Esophagus muscularis mucosa (tissue), 4 donors: ENCODE measurements around the gene YWHAE. TPM values are rescaled to one million over a fixed set of nuclear protein-coding genes. Genes with fewer than 3 reads are reported as not detected.

Experiments
- DNase-seq: peaks from one replicate; pipeline ENCODE4 v3.0.0-alpha.2; 2017; ENCODE audit errors: extremely low spot score
- H3K27ac ChIP-seq, 4 donors: fragments of 200-600 bp; sonication (generic); replicated peaks in 1 of 4; 1 replicate in 3 of 4; 2 replicates in 1 of 4; pipeline ENCODE4 v1.5.1; 2016 to 2019; ENCODE audit warnings: mild to moderate bottlenecking in 1 of 4
- H3K27me3 ChIP-seq, 4 donors: fragments of 200-600 bp; sonication (generic); one replicate each; pipeline versions ENCODE4 v1.5.1 to v1.6.0; 2016 to 2019
- H3K36me3 ChIP-seq, 4 donors: fragments of 200-600 bp; sonication (generic); one replicate each; pipeline ENCODE4 v1.5.1; 2016 to 2019
- H3K4me1 ChIP-seq, 4 donors: fragments of 200-600 bp; sonication (generic); one replicate each; pipeline ENCODE4 v1.5.1; 2016 to 2019
- H3K4me3 ChIP-seq, 4 donors: fragments of 200-600 bp; sonication (generic); 1 replicate in 2 of 4; 2 replicates in 2 of 4; pipeline ENCODE4 v1.5.1; 2016 to 2019; ENCODE audit warnings: mild to moderate bottlenecking in 4 of 4, moderate library complexity in 1 of 4
- H3K9me3 ChIP-seq, 4 donors: fragments of 200-600 bp; sonication (generic); 1 replicate in 3 of 4; 2 replicates in 1 of 4; pipeline ENCODE4 v1.5.1; 2016 to 2019
- CTCF ChIP-seq, 3 experiments: fragments of 200-600 bp in 2 of 3; fragments of 450-650 bp in 1 of 3; sonication (generic) in 2 of 3; IDR thresholded peaks; one replicate each; pipeline ENCODE4 v1.5.1; 2017 to 2019; ENCODE audit warnings: antibody characterized with exemption in 3 of 3, mild to moderate bottlenecking in 2 of 3, moderate library complexity in 1 of 3
- EP300 ChIP-seq: sonication (generic); formaldehyde crosslinking; IDR thresholded peaks from one replicate; pipeline ENCODE4 v1.6.1; 2017; ENCODE audit warnings: antibody characterized with exemption
- POLR2A ChIP-seq: fragments of 450-650 bp; IDR thresholded peaks from one replicate; pipeline ENCODE4 v1.6.1; 2017; ENCODE audit warnings: antibody characterized with exemption, moderate library complexity, mild to moderate bottlenecking, low read depth
- POLR2AphosphoS5 ChIP-seq, 2 donors: sonication (generic); formaldehyde crosslinking; IDR thresholded peaks; one replicate each; pipeline ENCODE4 v1.6.1; 2017; ENCODE audit warnings: antibody characterized with exemption in 2 of 2
- WGBS: methylation state at CpG from one replicate; pipeline ENCODE4 v1.1.5; 2018; 5-methylcytosine and 5-hydroxymethylcytosine counted together
- intact Hi-C: fragments of 100-400 bp; cut with DNase I; formaldehyde crosslinking; loops from one replicate; pipeline ENCODE4 v1.15.1; 2023
- total RNA-seq, 4 donors: library from RNA; depleted of rRNA; stranded (reverse); fragments of >200 nt; gene quantifications; one replicate each; pipeline versions ENCODE4 v1.1.0 to v1.2.1, GENCODE V29; 2016

The YWHAE gene
- total RNA-seq, 4 donors from 2014 or later: 329 to 408 (median 364) TPM

GRCh38 chr17:1331708-1332107, 68.3 kb downstream of the YWHAE start:
- H3K4me1 ChIP-seq: peaks cover 5 to 10% (median 9%) of the 10 kb centered on the region in 4 donors
- 83% methylated on average over 8 of the region's 8 CpGs for WGBS
- DNase-seq: no peak
- no peak overlapping the region for H3K4me3 ChIP-seq
- H3K27me3 ChIP-seq: no peaks in the 10 kb centered on the region
- no peaks in the 10 kb centered on the region for H3K36me3 ChIP-seq
- no peak overlapping the region for H3K27ac ChIP-seq
- TF ChIP-seq CTCF (IDR thresholded peaks at IDR 0.05): no peak
- no peak for TF ChIP-seq POLR2A
- no peak for TF ChIP-seq EP300
- TF ChIP-seq POLR2AphosphoS5 (IDR thresholded peaks at IDR 0.05): no peak
- no peaks in the 10 kb centered on the region for H3K9me3 ChIP-seq
- intact Hi-C loops: loop anchor here (2.0 to 5.0 kb wide), 2 partner anchors 54 to 73 kb away; partner anchors contain the start of gene TRARG1

- DNase-seq: no peak
- Histone ChIP-seq H3K27ac (no peak overlapping the region), H3K4me3 (no peak overlapping the region), H3K27me3 (no peaks in the 10 kb centered on the region), H3K36me3 (no peaks in the 10 kb centered on the region), H3K4me1 (peaks cover 5 to 10% (median 9%) of the 10 kb centered on the region in 4 donors), H3K9me3 (no peaks in the 10 kb centered on the region)
- WGBS: 78% methylated on average over 10 of the region's 12 CpGs
- intact Hi-C loops: loop anchor here (5.0 kb wide), 1 partner anchor 53 kb away; the partner anchor contains the start of gene TRARG1
- TF ChIP-seq POLR2AphosphoS5 (IDR thresholded peaks at IDR 0.05) (no peak), CTCF (IDR thresholded peaks at IDR 0.05) (no peak), POLR2A (no peak), EP300 (no peak)
Measured at GRCh38 chr17:1329745-1330343, 70.2 kb downstream of the YWHAE start.

GRCh38 chr17:1328437-1328836, 71.6 kb downstream of the YWHAE start:
- Histone ChIP-seq H3K4me1 (peaks cover 5 to 10% (median 9%) of the 10 kb centered on the region in 4 donors), H3K27ac (no peak overlapping the region), H3K9me3 (no peaks in the 10 kb centered on the region), H3K27me3 (no peaks in the 10 kb centered on the region), H3K36me3 (no peaks in the 10 kb centered on the region), H3K4me3 (no peak overlapping the region)
- intact Hi-C loops: no loop called here
- DNase-seq: no peak
- TF ChIP-seq POLR2AphosphoS5 (IDR thresholded peaks at IDR 0.05): no peak
- TF ChIP-seq EP300: no peak
- 59% methylated on average over 4 of the region's 7 CpGs for WGBS

- no peak overlapping the region for H3K27ac ChIP-seq
- no peaks in the 10 kb centered on the region for H3K36me3 ChIP-seq
- intact Hi-C loops: no loop called here
- DNase-seq: no peak
- TF ChIP-seq POLR2A (no peak), EP300 (no peak), POLR2AphosphoS5 (IDR thresholded peaks at IDR 0.05) (no peak), CTCF (IDR thresholded peaks at IDR 0.05) (no peak)
- no peaks in the 10 kb centered on the region for H3K27me3 ChIP-seq
- H3K4me3 ChIP-seq: no peak overlapping the region
- H3K4me1 ChIP-seq: no peaks in the 10 kb centered on the region
- no peaks in the 10 kb centered on the region for H3K9me3 ChIP-seq
- WGBS: 84% methylated on average over 12 of the region's 12 CpGs
Measured at GRCh38 chr17:1325766-1326165, 74.3 kb downstream of the YWHAE start.

GRCh38 chr17:1324201-1324771, 75.7 kb downstream of the YWHAE start:
- Histone ChIP-seq H3K4me1 (peaks cover 0 to under 1% (median 0%) of the 10 kb centered on the region in 4 donors), H3K27me3 (no peaks in the 10 kb centered on the region), H3K27ac (no peak overlapping the region), H3K4me3 (no peak overlapping the region), H3K9me3 (no peaks in the 10 kb centered on the region), H3K36me3 (no peaks in the 10 kb centered on the region)
- intact Hi-C loops: no loop called here
- 80% methylated on average over 27 of the region's 27 CpGs for WGBS
- DNase-seq: no peak
- TF ChIP-seq CTCF (IDR thresholded peaks at IDR 0.05) (no peak), POLR2AphosphoS5 (IDR thresholded peaks at IDR 0.05) (no peak), EP300 (no peak), POLR2A (no peak)
